Right atrium auricular region (tissue), 2 donors: ENCODE results near the gene PLAC8. TPM values are rescaled to one million over a fixed set of nuclear protein-coding genes. Genes with fewer than 3 reads are reported as not detected.
"Not testable (repeated sequence)": the region's sequence is repeated elsewhere in the genome, so short reads cannot be mapped to it uniquely, and the experiment has no call there.

ENCODE experiments used
- DNase-seq: peaks from one replicate; pipeline ENCODE4 v3.0.0-alpha.2; 2019; ENCODE audit warnings: low spot score
- H3K27ac ChIP-seq, 2 donors: fragments of 200-600 bp; sonication (generic); 1 replicate in 1 of 2; 2 replicates in 1 of 2; pipeline ENCODE4 v1.5.1; 2016 to 2019
- H3K27me3 ChIP-seq, 2 donors: fragments of 200-600 bp; sonication (generic); one replicate each; pipeline versions ENCODE4 v1.5.1 to v1.6.0; 2017 to 2019
- H3K36me3 ChIP-seq: fragments of 200-600 bp; sonication (generic); one replicate; pipeline ENCODE4 v1.5.1; 2016
- H3K4me1 ChIP-seq, 2 donors: fragments of 200-600 bp; sonication (generic); one replicate each; pipeline versions ENCODE4 v1.5.1 to v1.6.0; 2017 to 2019
- H3K4me3 ChIP-seq, 2 donors: fragments of 200-600 bp; sonication (generic); 1 replicate in 1 of 2; 2 replicates in 1 of 2; pipeline ENCODE4 v1.5.1; 2017 to 2019; ENCODE audit warnings: mild to moderate bottlenecking in 1 of 2, moderate library complexity in 1 of 2
- H3K9me3 ChIP-seq, 2 donors: fragments of 200-600 bp; sonication (generic); one replicate each; pipeline ENCODE4 v1.5.1; 2019
- total RNA-seq, 2 donors: library from RNA; depleted of rRNA; stranded (reverse); fragments of >200 nt; gene quantifications; one replicate each; pipeline ENCODE4 v1.1.0, GENCODE V29; 2016
- TF ChIP-seq, protein P1 (sequence below), 2 donors: fragments of 200-600 bp; sonication (generic); IDR thresholded peaks; one replicate each; pipeline ENCODE4 v1.5.1; 2019; ENCODE audit warnings: antibody characterized with exemption in 2 of 2

The PLAC8 gene
- total RNA-seq, 2 donors from 2014 or later = 0.48 to 2.1 TPM

DNA sequence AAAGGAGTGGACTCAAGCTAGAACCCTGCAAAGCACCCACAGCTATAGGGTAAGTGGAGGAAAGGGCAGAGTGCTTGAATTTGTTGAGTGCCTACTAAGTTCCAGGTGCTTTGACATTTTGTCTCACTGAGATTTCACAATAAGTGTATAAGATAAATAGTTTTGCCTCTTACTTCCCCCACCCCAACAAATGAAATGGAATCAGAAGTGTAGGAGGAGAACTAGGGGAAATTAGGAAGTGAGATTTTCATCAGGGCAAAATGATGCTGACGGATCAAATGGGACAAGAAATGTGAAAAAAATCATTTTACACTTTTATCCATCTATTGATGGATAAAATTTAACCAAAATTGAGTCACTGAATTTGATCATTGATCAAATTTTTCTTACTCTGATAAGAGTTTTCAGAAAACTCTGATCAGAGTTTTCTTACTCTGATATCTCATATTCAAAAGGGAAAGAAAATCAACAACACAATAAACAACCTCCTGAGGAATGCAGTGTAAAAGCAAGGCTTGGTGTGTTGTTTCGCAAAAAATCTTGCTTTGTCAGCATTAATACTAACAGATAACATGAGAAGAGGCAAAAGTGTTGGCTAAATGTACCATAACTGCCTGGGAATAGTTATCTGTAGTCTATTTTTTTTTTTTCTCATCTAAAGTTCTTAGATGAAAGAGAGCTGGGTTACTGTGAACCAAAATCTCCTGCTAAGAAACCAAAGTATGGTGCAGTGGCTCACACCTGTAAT, 24.9 kb downstream of the PLAC8 start:
- Histone ChIP-seq H3K27me3 (no peaks in the 10 kb centered on the region), H3K9me3 (no peaks in the 10 kb centered on the region), H3K27ac (no peak overlapping the region), H3K4me1 (no peaks in the 10 kb centered on the region), H3K36me3 (no peaks in the 10 kb centered on the region), H3K4me3 (no peak overlapping the region)
- DNase-seq = no peak
- TF ChIP-seq, protein P1, sequence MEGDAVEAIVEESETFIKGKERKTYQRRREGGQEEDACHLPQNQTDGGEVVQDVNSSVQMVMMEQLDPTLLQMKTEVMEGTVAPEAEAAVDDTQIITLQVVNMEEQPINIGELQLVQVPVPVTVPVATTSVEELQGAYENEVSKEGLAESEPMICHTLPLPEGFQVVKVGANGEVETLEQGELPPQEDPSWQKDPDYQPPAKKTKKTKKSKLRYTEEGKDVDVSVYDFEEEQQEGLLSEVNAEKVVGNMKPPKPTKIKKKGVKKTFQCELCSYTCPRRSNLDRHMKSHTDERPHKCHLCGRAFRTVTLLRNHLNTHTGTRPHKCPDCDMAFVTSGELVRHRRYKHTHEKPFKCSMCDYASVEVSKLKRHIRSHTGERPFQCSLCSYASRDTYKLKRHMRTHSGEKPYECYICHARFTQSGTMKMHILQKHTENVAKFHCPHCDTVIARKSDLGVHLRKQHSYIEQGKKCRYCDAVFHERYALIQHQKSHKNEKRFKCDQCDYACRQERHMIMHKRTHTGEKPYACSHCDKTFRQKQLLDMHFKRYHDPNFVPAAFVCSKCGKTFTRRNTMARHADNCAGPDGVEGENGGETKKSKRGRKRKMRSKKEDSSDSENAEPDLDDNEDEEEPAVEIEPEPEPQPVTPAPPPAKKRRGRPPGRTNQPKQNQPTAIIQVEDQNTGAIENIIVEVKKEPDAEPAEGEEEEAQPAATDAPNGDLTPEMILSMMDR (IDR thresholded peaks at IDR 0.05) = no peak

DNA sequence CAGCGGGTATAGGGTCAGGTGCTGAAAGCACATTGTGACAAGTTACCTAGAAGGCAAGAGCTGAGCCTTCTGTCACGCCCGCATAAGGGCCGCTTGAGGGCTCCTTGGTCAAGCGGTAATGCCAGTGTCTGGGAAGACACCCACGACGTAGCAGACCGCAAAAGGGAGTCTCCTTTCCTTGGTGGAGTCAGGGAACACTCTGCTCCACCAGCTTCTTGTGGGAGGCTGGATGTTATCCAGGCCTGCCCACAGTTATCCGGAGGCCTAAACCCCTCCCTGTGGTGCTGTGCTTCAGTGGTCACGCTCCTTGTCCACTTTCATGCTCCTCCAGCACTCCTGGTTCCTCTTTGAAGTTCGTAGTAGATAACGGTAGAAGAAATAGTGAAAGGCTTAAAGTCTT, 29.6 kb downstream of the PLAC8 start:
- H3K27me3 ChIP-seq, H3K4me3 ChIP-seq, DNase-seq, H3K36me3 ChIP-seq, H3K4me1 ChIP-seq, H3K27ac ChIP-seq: not testable (repeated sequence)
- peaks cover 0 to 11% of the 10 kb centered on the region in 2 donors for H3K9me3 ChIP-seq

DNA sequence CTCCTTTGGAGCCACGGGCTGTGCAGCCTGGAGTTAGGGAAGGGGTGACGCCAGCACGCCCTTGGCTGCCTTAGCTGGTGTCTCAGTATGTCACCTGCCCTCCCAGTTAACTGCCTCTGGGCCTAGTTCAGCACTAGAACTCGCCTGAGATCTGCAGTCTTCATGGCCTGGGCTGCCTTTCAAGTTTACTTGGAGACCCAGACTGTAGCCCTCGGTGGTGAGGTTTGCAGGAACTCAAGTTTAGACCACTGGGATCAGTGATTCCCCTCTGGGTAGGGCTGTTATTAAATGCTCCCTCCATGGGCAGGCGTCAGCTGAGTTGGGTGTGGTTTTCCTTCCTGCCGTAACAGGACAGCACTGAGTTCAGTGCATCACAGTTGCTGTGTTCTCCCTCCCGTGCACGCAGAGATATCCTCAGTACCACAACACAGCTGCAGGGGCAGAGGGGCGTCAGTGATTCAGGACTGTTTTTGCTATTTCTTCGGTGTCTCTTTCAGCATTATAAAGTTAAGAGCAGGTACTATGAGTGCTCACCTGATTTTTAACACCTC, 30.5 kb downstream of the PLAC8 start:
- DNase-seq = no peak
- TF ChIP-seq, protein P1 (IDR thresholded peaks at IDR 0.05) = no peak
- no peak overlapping the region for H3K27ac ChIP-seq

DNA sequence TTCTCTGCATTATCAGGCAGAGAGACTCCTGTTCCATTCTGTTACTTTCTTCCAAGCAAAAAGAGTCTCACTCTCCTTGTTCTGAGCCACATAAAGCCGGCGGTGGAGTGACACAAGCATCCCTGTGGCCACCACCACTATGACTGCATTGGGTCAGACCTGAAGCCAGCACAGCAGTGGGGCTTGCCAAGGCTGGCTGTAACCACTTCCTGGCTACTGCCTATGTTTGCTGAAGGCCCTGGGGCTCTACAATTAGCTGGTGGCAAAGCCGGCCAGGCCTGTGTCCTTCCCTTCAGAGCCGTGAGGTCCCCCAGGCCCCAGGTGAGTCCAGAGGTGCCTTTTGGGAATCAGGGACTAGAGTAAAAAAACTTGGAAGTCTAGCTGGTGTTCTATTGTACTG, 31.8 kb downstream of the PLAC8 start:
- no peaks in the 10 kb centered on the region for H3K36me3 ChIP-seq
- no peak overlapping the region for H3K27ac ChIP-seq
- H3K4me1 ChIP-seq = no peaks in the 10 kb centered on the region
- TF ChIP-seq, protein P1 (IDR thresholded peaks at IDR 0.05) = no peak
- peaks cover 0 to 11% of the 10 kb centered on the region in 2 donors for H3K9me3 ChIP-seq
- DNase-seq = no peak
- H3K4me3 ChIP-seq = no peak overlapping the region
- no peaks in the 10 kb centered on the region for H3K27me3 ChIP-seq

More for the DNA sequence above, 30.5 kb downstream of the PLAC8 start:
- Histone ChIP-seq H3K4me1 (no peaks in the 10 kb centered on the region), H3K27me3 (no peaks in the 10 kb centered on the region), H3K36me3 (no peaks in the 10 kb centered on the region), H3K4me3 (no peak overlapping the region), H3K9me3 (peaks cover 0 to 11% of the 10 kb centered on the region in 2 donors)

DNA sequence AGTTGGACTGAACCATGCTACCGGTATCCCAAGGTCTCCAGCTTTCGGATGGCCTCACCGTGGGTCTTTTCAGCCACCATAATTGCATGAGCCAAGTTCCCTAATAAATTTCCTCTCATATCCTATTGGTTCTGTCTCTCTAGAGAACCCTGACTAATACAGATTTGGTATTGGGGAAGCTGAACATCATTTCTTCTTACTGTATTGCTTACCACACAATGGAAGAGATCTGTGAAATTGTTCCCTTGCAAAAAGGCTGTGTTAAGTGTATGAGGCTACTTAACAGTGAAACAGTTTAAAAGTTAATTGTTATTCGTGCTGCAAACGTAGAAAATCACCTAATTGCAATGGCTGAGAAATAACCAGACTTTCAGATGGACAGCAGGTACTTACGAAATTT, 34.0 kb downstream of the PLAC8 start:
- DNase-seq = no peak
- TF ChIP-seq, protein P1 (IDR thresholded peaks at IDR 0.05) = no peak
- no peak overlapping the region for H3K27ac ChIP-seq

GRCh38 chr4:83075311-83076095, 39.0 kb downstream of the PLAC8 start:
- no peak overlapping the region for H3K27ac ChIP-seq
- DNase-seq = no peak
- peaks cover 37% of the 10 kb centered on the region for H3K36me3 ChIP-seq
- TF ChIP-seq, protein P1 (IDR thresholded peaks at IDR 0.05) = no peak
- no peaks in the 10 kb centered on the region for H3K9me3 ChIP-seq
- no peaks in the 10 kb centered on the region for H3K4me1 ChIP-seq
- no peak overlapping the region for H3K4me3 ChIP-seq
- no peaks in the 10 kb centered on the region for H3K27me3 ChIP-seq

More for the DNA sequence above, 34.0 kb downstream of the PLAC8 start:
- Histone ChIP-seq H3K4me1 (no peaks in the 10 kb centered on the region), H3K4me3 (no peak overlapping the region), H3K36me3 (peaks cover 15% of the 10 kb centered on the region), H3K9me3 (peaks cover 0 to 11% of the 10 kb centered on the region in 2 donors), H3K27me3 (no peaks in the 10 kb centered on the region)
